Anterior cingulate cortex (tissue), 58 donors: ENCODE results near the gene CLK1.
"Not testable (repeated sequence)": the region's sequence is repeated elsewhere in the genome, so short reads cannot be mapped to it uniquely, and the experiment has no call there.

Source experiments
- DNase-seq, 58 donors: peaks; one replicate each; lab custom pipeline; 2025; lab: John Stamatoyannopoulos, UW

CLK1 gene

GRCh38 chr2:200864176-200865034, at the start of gene CLK1:
Gene CLK1, minus strand, starts transcription at chr2:200864658. Its CDS starts 2,796 bp downstream, at chr2:200861862.
- DNase-seq: peak; percentile 71 to 98 (median 93)

GRCh38 chr2:200913654-200914053, 49.2 kb upstream of the CLK1 start:
- no peak for DNase-seq

GRCh38 chr2:200909958-200910357, 45.5 kb upstream of the CLK1 start:
- no peak for DNase-seq

- peak in 54 of 58 donors; percentile 3 to 80 (median 47) for DNase-seq
Observed at GRCh38 chr2:200905618-200906296, 41.3 kb upstream of the CLK1 start.

- DNase-seq: peak in 33 of 58 donors; percentile 0 to 58 (median 12)
Observed at GRCh38 chr2:200901459-200902072, 37.1 kb upstream of the CLK1 start.

- no peak for DNase-seq
Observed at GRCh38 chr2:200899482-200899881, 35.0 kb upstream of the CLK1 start.

- DNase-seq: peak; percentile 63 to 97 (median 90)
Observed at GRCh38 chr2:200888704-200889625, 24.5 kb upstream of the CLK1 start, which contains the start of the genes NIF3L1 and PPIL3. Gene NIF3L1, plus strand, starts transcription at chr2:200889371. Its CDS starts 2,573 bp downstream, at chr2:200891944. Gene PPIL3, minus strand, starts transcription at chr2:200889077. Its CDS starts 1,462 bp downstream, at chr2:200887615.

- not testable (repeated sequence) for DNase-seq
Observed at GRCh38 chr2:200881715-200882249, 17.3 kb upstream of the CLK1 start.

- no peak for DNase-seq
Observed at GRCh38 chr2:200878289-200878880, 13.9 kb upstream of the CLK1 start.

GRCh38 chr2:200877443-200877842, 13.0 kb upstream of the CLK1 start:
- DNase-seq: no peak

GRCh38 chr2:200873560-200873959, 9.1 kb upstream of the CLK1 start:
- DNase-seq: no peak

- no peak for DNase-seq
Observed at GRCh38 chr2:200871151-200871550, 6.7 kb upstream of the CLK1 start.

GRCh38 chr2:200869014-200869413, 4.6 kb upstream of the CLK1 start:
- DNase-seq: no peak

GRCh38 chr2:200863782-200864175, 679 bp downstream of the CLK1 start:
- DNase-seq: peak in 17 of 58 donors; percentile 19 to 73 (median 50)

- DNase-seq: peak in 17 of 58 donors; percentile 4 to 54 (median 13)
Observed at GRCh38 chr2:200862532-200863000, 1.9 kb downstream of the CLK1 start.

GRCh38 chr2:200861617-200862155, 2.8 kb downstream of the CLK1 start:
- DNase-seq: no peak

GRCh38 chr2:200860092-200860795, 4.2 kb downstream of the CLK1 start:
- DNase-seq: peak in 14 of 58 donors; percentile 2 to 44 (median 17)

GRCh38 chr2:200856806-200857205, 7.7 kb downstream of the CLK1 start:
- DNase-seq: no peak
